G401 (cell line): ENCODE results near the gene PACSIN2. TPM values are rescaled to one million over a fixed set of nuclear protein-coding genes. Genes with fewer than 3 reads are reported as not detected.
A peak's percentile ranks its signal among the peaks of the same experiment; 100 is the strongest.
"Not testable (repeated sequence)": the region's sequence is repeated elsewhere in the genome, so short reads cannot be mapped to it uniquely, and the experiment has no call there.

Experiments
- DNase-seq: peaks from one replicate; pipeline ENCODE4 v3.0.0-alpha.2; 2015; ENCODE audit warnings: low spot score
- in situ Hi-C: cut with HindIII; loops from 2 replicates; pipeline ENCODE4 v1.10.0; 2016; ENCODE audit warnings: low sequenced_read_pairs, mixed read lengths
- total RNA-seq: library from RNA; depleted of rRNA; stranded (reverse); fragments of >200 nt; shearing (Covaris generic); gene quantifications from 2 replicates; pipeline ENCODE4 v1.2.3, GENCODE V29; 2014

The PACSIN2 gene
- total RNA-seq, 1 experiment from 2014 or later, result 72.5 TPM

- DNase-seq, result no peak
- in situ Hi-C loops, result no loop called here
Observed at GRCh38 chr22:42955087-42955635, 59.8 kb downstream of the PACSIN2 start.

GRCh38 chr22:42953751-42954150, 61.2 kb downstream of the PACSIN2 start:
- in situ Hi-C loops, DNase-seq: not testable (repeated sequence)

GRCh38 chr22:42951093-42951710, 63.7 kb downstream of the PACSIN2 start:
- in situ Hi-C loops, result no loop called here
- DNase-seq, result no peak

- in situ Hi-C loops, result no loop called here
- no peak for DNase-seq
Observed at GRCh38 chr22:42950281-42950680, 64.7 kb downstream of the PACSIN2 start.

- DNase-seq, result peak; percentile 47
- in situ Hi-C loops, result no loop called here
Observed at GRCh38 chr22:42949159-42949558, 65.8 kb downstream of the PACSIN2 start.

- no peak for DNase-seq
- in situ Hi-C loops, result no loop called here
Observed at GRCh38 chr22:42948294-42948693, 66.7 kb downstream of the PACSIN2 start.

- peak; percentile 83 for DNase-seq
- in situ Hi-C loops, result no loop called here
Observed at GRCh38 chr22:42947211-42947990, 67.5 kb downstream of the PACSIN2 start.

- in situ Hi-C loops, result no loop called here
- DNase-seq, result peak; percentile 33
Observed at GRCh38 chr22:42946546-42947198, 68.3 kb downstream of the PACSIN2 start.

GRCh38 chr22:42945736-42946135, 69.2 kb downstream of the PACSIN2 start:
- DNase-seq, result no peak
- in situ Hi-C loops, result no loop called here

GRCh38 chr22:42945027-42945426, 69.9 kb downstream of the PACSIN2 start:
- in situ Hi-C loops, result no loop called here
- peak; percentile 32 for DNase-seq

GRCh38 chr22:42944409-42944808, 70.5 kb downstream of the PACSIN2 start:
- in situ Hi-C loops, result no loop called here
- no peak for DNase-seq

- in situ Hi-C loops, result no loop called here
- DNase-seq, result no peak
Observed at GRCh38 chr22:42943981-42944380, 71.0 kb downstream of the PACSIN2 start.

- in situ Hi-C loops, result no loop called here
- DNase-seq, result no peak
Observed at GRCh38 chr22:42942351-42942750, 72.6 kb downstream of the PACSIN2 start.

GRCh38 chr22:42939941-42940653, 74.9 kb downstream of the PACSIN2 start:
- in situ Hi-C loops, result no loop called here
- no peak for DNase-seq

- DNase-seq, result no peak
- in situ Hi-C loops, result no loop called here
Observed at GRCh38 chr22:42939451-42939881, 75.5 kb downstream of the PACSIN2 start.

- in situ Hi-C loops, result no loop called here
- DNase-seq, result no peak
Observed at GRCh38 chr22:42938976-42939375, 76.0 kb downstream of the PACSIN2 start.

- in situ Hi-C loops, result no loop called here
- DNase-seq, result no peak
Observed at GRCh38 chr22:42938449-42938848, 76.5 kb downstream of the PACSIN2 start.

GRCh38 chr22:42937164-42937843, 77.6 kb downstream of the PACSIN2 start:
- DNase-seq, result no peak
- in situ Hi-C loops, result no loop called here

- DNase-seq, in situ Hi-C loops: not testable (repeated sequence)
Observed at GRCh38 chr22:42936680-42937079, 78.3 kb downstream of the PACSIN2 start.
